Endothelial cell of umbilical vein (primary cell): ENCODE results near the gene RGS6. TPM values are rescaled to one million over a fixed set of nuclear protein-coding genes. Genes with fewer than 3 reads are reported as not detected.

Source experiments
- BruUV-seq: library from RNA; stranded (reverse); fragments of 400-500 nt; replicated peaks from 2 replicates; lab custom pipeline; 2021; lab: Mats Ljungman, UMichigan
- CTCF ChIA-PET: fragments of 300-600, 350-600 bp; sonication (Branson Sonifier 250); formaldehyde crosslinking; loops from one replicate; lab custom pipeline; 2021; ENCODE audit warnings: antibody characterized with exemption, inconsistent platforms; lab: Charles Lee
- POLR2A ChIA-PET: fragments of 300-600, 350-600 bp; sonication (Branson Sonifier 250); formaldehyde crosslinking; loops from one replicate; lab custom pipeline; 2021; ENCODE audit warnings: antibody characterized with exemption, inconsistent platforms; lab: Charles Lee
- DNase-seq: peaks from one replicate; pipeline ENCODE4 v3.0.0-alpha.2; 2011; ENCODE audit warnings: low read depth, low spot score
- FAIRE-seq: peaks from 2 replicates; lab custom pipeline; 2011; peaks lifted over from hg19 to GRCh38; lab: Jason Lieb, UNC
- H2AFZ ChIP-seq: 2 replicates; pipeline ENCODE4 v1.6.0; 2012; ENCODE audit warnings: low read depth, low read length, control low read depth, inconsistent platforms
- H3K27ac ChIP-seq: 2 replicates; pipeline ENCODE4 v1.5.1; 2011; ENCODE audit warnings: low read depth, mild to moderate bottlenecking, control low read depth, low read length, moderate library complexity; ENCODE audit not compliant: insufficient read depth
- H3K27me3 ChIP-seq, 2 experiments: 2 replicates each; pipeline versions ENCODE4 v1.6.0 to v1.6.1; 2011; ENCODE audit warnings: low read length in 2 of 2, mixed read lengths in 1 of 2; ENCODE audit not compliant: control insufficient read depth in 2 of 2, insufficient read depth in 2 of 2
- H3K36me3 ChIP-seq, 2 experiments: 2 replicates in 1 of 2; 3 replicates in 1 of 2; pipeline ENCODE4 v1.5.1; 2011; ENCODE audit warnings: low read length in 2 of 2, mild to moderate bottlenecking in 1 of 2, moderate library complexity in 1 of 2; ENCODE audit not compliant: control insufficient read depth in 2 of 2, insufficient read depth in 2 of 2; ENCODE audit errors: extremely low read depth in 1 of 2
- H3K4me1 ChIP-seq: 3 replicates; pipeline ENCODE4 v1.5.1; 2011; ENCODE audit warnings: mild to moderate bottlenecking, low read length; ENCODE audit not compliant: control insufficient read depth, insufficient read depth; ENCODE audit errors: extremely low read depth
- H3K4me2 ChIP-seq: 2 replicates; pipeline ENCODE4 v1.6.1; 2011; ENCODE audit warnings: low read length, control low read depth, mixed read lengths; ENCODE audit not compliant: insufficient read depth
- H3K4me3 ChIP-seq, 3 experiments: fragments of 200-600 bp in 1 of 3; sonication (generic), shearing (Covaris generic) in 1 of 3; replicated peaks in 1 of 3; 2 replicates each; pipeline ENCODE4 v1.5.1; 2011 to 2016; ENCODE audit warnings: control low read depth in 3 of 3, low read length in 3 of 3, mild to moderate bottlenecking in 2 of 3, inconsistent platforms in 1 of 3, low read depth in 1 of 3, moderate library complexity in 1 of 3; ENCODE audit not compliant: insufficient read depth in 1 of 3
- H3K79me2 ChIP-seq: 2 replicates; pipeline ENCODE4 v1.6.0; 2012; ENCODE audit warnings: low read length, inconsistent platforms; ENCODE audit not compliant: control insufficient read depth, insufficient read depth
- H3K9ac ChIP-seq: replicated peaks from 2 replicates; pipeline ENCODE3; 2011; ENCODE audit warnings: low read length, control low read depth; ENCODE audit not compliant: insufficient read depth; ENCODE audit errors: extremely low read depth
- H3K9me1 ChIP-seq: replicated peaks from 3 replicates; pipeline ENCODE4 v1.6.0; 2011; ENCODE audit warnings: mild to moderate bottlenecking, low read length; ENCODE audit not compliant: control insufficient read depth, insufficient read depth; ENCODE audit errors: extremely low read depth
- H3K9me3 ChIP-seq: replicated peaks from 2 replicates; pipeline ENCODE4 v1.5.1; 2012; ENCODE audit warnings: low read length, inconsistent platforms; ENCODE audit not compliant: control insufficient read depth, insufficient read depth
- H4K20me1 ChIP-seq: replicated peaks from 2 replicates; pipeline ENCODE3; 2011; ENCODE audit warnings: mild to moderate bottlenecking, low read length; ENCODE audit not compliant: control insufficient read depth, insufficient read depth; ENCODE audit errors: extremely low read depth
- CTCF ChIP-seq, 2 donors: IDR thresholded peaks; 1 replicate in 1 of 2; 2 replicates in 1 of 2; pipeline ENCODE4 v1.5.1; 2011; ENCODE audit warnings: low read length in 2 of 2, mild to moderate bottlenecking in 2 of 2, moderate library complexity in 2 of 2, control low read depth in 1 of 2, inconsistent platforms in 1 of 2, low read depth in 1 of 2; ENCODE audit not compliant: insufficient read depth in 1 of 2; ENCODE audit errors: extremely low read depth in 1 of 2
- EZH2 ChIP-seq: IDR thresholded peaks from 2 replicates; pipeline ENCODE4 v1.6.1; 2012; ENCODE audit warnings: borderline replicate concordance, low read depth, mild to moderate bottlenecking, moderate library complexity, low read length, inconsistent platforms; ENCODE audit not compliant: severe bottlenecking
- FOS ChIP-seq: IDR thresholded peaks from 2 replicates; pipeline ENCODE4 v1.6.1; 2011; ENCODE audit warnings: mild to moderate bottlenecking, low read length, moderate library complexity, borderline replicate concordance; ENCODE audit not compliant: insufficient read depth
- GATA2 ChIP-seq: IDR thresholded peaks from 2 replicates; pipeline ENCODE4 v1.7.0; 2011; ENCODE audit warnings: low read depth, mild to moderate bottlenecking, moderate library complexity, mixed read lengths, low read length; ENCODE audit not compliant: insufficient read length, insufficient read depth
- JUN ChIP-seq: IDR thresholded peaks from 2 replicates; pipeline ENCODE4 v1.6.1; 2011; ENCODE audit warnings: borderline replicate concordance, low read depth; ENCODE audit not compliant: insufficient read length, insufficient read depth
- MAX ChIP-seq: IDR thresholded peaks from 2 replicates; pipeline ENCODE4 v1.6.1; 2011; ENCODE audit not compliant: insufficient read depth, insufficient read length
- MYC ChIP-seq: IDR thresholded peaks from one replicate; pipeline ENCODE4 v1.6.1; 2011; ENCODE audit warnings: mild to moderate bottlenecking, low read depth, low read length
- POLR2A ChIP-seq: IDR thresholded peaks from 2 replicates; pipeline ENCODE4 v1.6.1; 2012; ENCODE audit warnings: low read depth, mild to moderate bottlenecking, control low read depth, low read length
- POLR2AphosphoS5 ChIP-seq: IDR thresholded peaks from 2 replicates; pipeline ENCODE4 v1.6.1; 2012; ENCODE audit warnings: low read depth, mild to moderate bottlenecking, control low read depth, low read length, moderate library complexity; ENCODE audit not compliant: insufficient read depth
- dilution Hi-C: fragments of 300-500 bp; cut with MboI; formaldehyde crosslinking; loops from one replicate; pipeline ENCODE4 v1.15.0; 2019; ENCODE audit warnings: low sequenced_read_pairs; ENCODE audit not compliant: extremely low pct_ligation_motif_present
- intact Hi-C: fragments of 100-400 bp; cut with micrococcal nuclease; formaldehyde crosslinking; loops from one replicate; pipeline ENCODE4 v1.10.0; 2022
- polyA plus RNA-seq, 4 experiments: library from polyadenylated mRNA; depleted of rRNA in 3 of 4; stranded (reverse) in 3 of 4; unstranded in 1 of 4; fragments of >200 nt; gene quantifications; 2 replicates each; pipeline versions ENCODE4 v1.2.1 to v1.2.3, GENCODE V29; 2011 to 2012; ENCODE audit warnings: missing spikeins in 1 of 4
- total RNA-seq: library from RNA; stranded (reverse); gene quantifications from 2 replicates; pipeline ENCODE4 v1.2.3, GENCODE V29; 2021

RGS6 gene
- total and polyA plus RNA-seq, 2 donors (not counting 3 experiments of a cell fraction or from before 2014, with no cell fraction given): not detected

- intact Hi-C loops (no loop called here), dilution Hi-C loops (no loop called here)
- Histone ChIP-seq H3K79me2 (no peaks in the 10 kb centered on the region), H3K9ac (no peak overlapping the region), H3K4me3 (no peak overlapping the region), H3K4me1 (no peaks in the 10 kb centered on the region), H3K27ac (no peak overlapping the region), H3K36me3 (no peaks in the 10 kb centered on the region), H3K9me3 (no peaks in the 10 kb centered on the region), H4K20me1 (no peaks in the 10 kb centered on the region), H3K4me2 (no peak overlapping the region), H2AFZ (no peak overlapping the region), H3K27me3 (no peaks in the 10 kb centered on the region), H3K9me1 (no peaks in the 10 kb centered on the region)
- DNase-seq (no peak), FAIRE-seq (no peak)
- POLR2A ChIA-PET: no interaction called here
- CTCF ChIA-PET: no interaction called here
- no peak for TF ChIP-seq EZH2
- TF ChIP-seq GATA2: no peak
- no peak for TF ChIP-seq MYC
- TF ChIP-seq MAX: no peak
- TF ChIP-seq JUN: no peak
- TF ChIP-seq CTCF (IDR thresholded peaks at IDR 0.05; ENCODE audit: extremely low read depth in 1 of 2, insufficient read depth in 1 of 2, low read depth in 1 of 2, low read length in 2 of 2): no peak
- no peak for TF ChIP-seq POLR2A
- TF ChIP-seq POLR2AphosphoS5: no peak
- no peak for TF ChIP-seq FOS
- BruUV-seq: no TSS peak
Measured at GRCh38 chr14:72033365-72033764, 101.1 kb downstream of the RGS6 start.
